Body of pancreas (tissue), 4 donors: ENCODE measurements around the gene GNG14.

Experiments used
- CTCF ChIP-seq, 7 experiments: fragments of 450-650 bp in 4 of 7; fragments of 200-600 bp in 3 of 7; sonication (generic) in 3 of 7; IDR thresholded peaks; one replicate each; pipeline ENCODE4 v1.5.1; 2016 to 2019; ENCODE audit warnings: antibody characterized with exemption in 7 of 7
- POLR2A ChIP-seq, 3 donors: fragments of 450-650 bp; IDR thresholded peaks; one replicate each; pipeline ENCODE4 v1.6.1; 2016; ENCODE audit warnings: antibody characterized with exemption in 3 of 3, mild to moderate bottlenecking in 2 of 3

DNA sequence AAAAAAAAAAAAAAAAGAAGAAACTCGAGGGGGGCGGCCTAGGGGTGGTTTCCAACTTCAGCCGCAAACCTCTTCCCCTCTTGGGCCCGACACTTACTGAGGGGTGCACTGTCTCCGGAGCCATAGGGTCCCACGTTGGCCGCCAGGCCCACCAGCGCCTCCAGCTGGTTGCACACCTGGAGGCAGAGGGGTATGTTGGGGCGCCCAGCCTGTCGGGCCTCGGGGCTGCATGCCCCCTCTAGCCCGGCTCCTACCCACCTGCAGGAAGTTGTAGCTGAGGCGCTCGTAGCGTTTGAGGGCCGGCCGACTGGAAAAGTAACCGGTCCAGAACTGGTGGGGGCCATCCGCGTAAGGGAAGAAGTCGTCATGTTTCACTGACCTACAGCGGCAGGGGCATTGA is 29.8 kb upstream of the GNG14 start:
- TF ChIP-seq CTCF (IDR thresholded peaks at IDR 0.05) (no peak), POLR2A (IDR thresholded peaks at IDR 0.05) (no peak)
